Esophagus muscularis mucosa (tissue), 4 donors: Measurements from ENCODE around the gene CSH2. TPM values are rescaled to one million over a fixed set of nuclear protein-coding genes. Genes with fewer than 3 reads are reported as not detected.

ENCODE experiments used
- DNase-seq: peaks from one replicate; pipeline ENCODE4 v3.0.0-alpha.2; 2017; ENCODE audit errors: extremely low spot score
- H3K27ac ChIP-seq, 4 donors: fragments of 200-600 bp; sonication (generic); replicated peaks in 1 of 4; 1 replicate in 3 of 4; 2 replicates in 1 of 4; pipeline ENCODE4 v1.5.1; 2016 to 2019; ENCODE audit warnings: mild to moderate bottlenecking in 1 of 4
- H3K27me3 ChIP-seq, 4 donors: fragments of 200-600 bp; sonication (generic); one replicate each; pipeline versions ENCODE4 v1.5.1 to v1.6.0; 2016 to 2019
- H3K36me3 ChIP-seq, 4 donors: fragments of 200-600 bp; sonication (generic); one replicate each; pipeline ENCODE4 v1.5.1; 2016 to 2019
- H3K4me1 ChIP-seq, 4 donors: fragments of 200-600 bp; sonication (generic); one replicate each; pipeline ENCODE4 v1.5.1; 2016 to 2019
- H3K4me3 ChIP-seq, 4 donors: fragments of 200-600 bp; sonication (generic); 1 replicate in 2 of 4; 2 replicates in 2 of 4; pipeline ENCODE4 v1.5.1; 2016 to 2019; ENCODE audit warnings: mild to moderate bottlenecking in 4 of 4, moderate library complexity in 1 of 4
- H3K9me3 ChIP-seq, 4 donors: fragments of 200-600 bp; sonication (generic); 1 replicate in 3 of 4; 2 replicates in 1 of 4; pipeline ENCODE4 v1.5.1; 2016 to 2019
- EP300 ChIP-seq: sonication (generic); formaldehyde crosslinking; IDR thresholded peaks from one replicate; pipeline ENCODE4 v1.6.1; 2017; ENCODE audit warnings: antibody characterized with exemption
- POLR2A ChIP-seq: fragments of 450-650 bp; IDR thresholded peaks from one replicate; pipeline ENCODE4 v1.6.1; 2017; ENCODE audit warnings: antibody characterized with exemption, moderate library complexity, mild to moderate bottlenecking, low read depth
- POLR2AphosphoS5 ChIP-seq, 2 donors: sonication (generic); formaldehyde crosslinking; IDR thresholded peaks; one replicate each; pipeline ENCODE4 v1.6.1; 2017; ENCODE audit warnings: antibody characterized with exemption in 2 of 2
- WGBS: methylation state at CpG from one replicate; pipeline ENCODE4 v1.1.5; 2018; 5-methylcytosine and 5-hydroxymethylcytosine counted together
- intact Hi-C: fragments of 100-400 bp; cut with DNase I; formaldehyde crosslinking; loops from one replicate; pipeline ENCODE4 v1.15.1; 2023
- total RNA-seq, 4 donors: library from RNA; depleted of rRNA; stranded (reverse); fragments of >200 nt; gene quantifications; one replicate each; pipeline versions ENCODE4 v1.1.0 to v1.2.1, GENCODE V29; 2016
- TF ChIP-seq, protein P1 (sequence below), 3 experiments: fragments of 200-600 bp in 2 of 3; fragments of 450-650 bp in 1 of 3; sonication (generic) in 2 of 3; IDR thresholded peaks; one replicate each; pipeline ENCODE4 v1.5.1; 2017 to 2019; ENCODE audit warnings: antibody characterized with exemption in 3 of 3, mild to moderate bottlenecking in 2 of 3, moderate library complexity in 1 of 3

The CSH2 gene
- total RNA-seq, 4 donors from 2014 or later, result not detected

DNA sequence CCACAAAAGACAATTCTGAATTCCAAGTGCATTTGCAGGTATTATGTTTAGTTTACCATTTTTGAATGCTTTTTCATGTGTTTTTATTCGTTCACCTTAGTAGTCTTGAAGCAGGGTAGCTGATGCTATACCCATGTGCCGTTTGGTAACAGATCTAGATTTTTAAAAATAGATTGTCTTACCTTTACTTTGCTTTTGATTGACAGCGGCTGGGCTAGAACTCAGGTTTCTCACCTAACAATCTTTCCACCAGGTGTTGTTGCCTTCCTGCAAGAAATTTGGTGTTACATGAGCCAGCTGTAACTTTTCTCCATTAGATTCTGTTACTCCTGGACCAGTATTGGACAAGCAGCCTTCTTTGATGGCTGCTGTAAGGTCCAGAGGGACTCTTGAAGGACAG lies 44.5 kb downstream of the CSH2 start:
- Histone ChIP-seq H3K9me3 (no peaks in the 10 kb centered on the region), H3K4me1 (peaks cover 23 to 55% (median 39%) of the 10 kb centered on the region in 4 donors), H3K27me3 (no peaks in the 10 kb centered on the region), H3K36me3 (peaks cover 60 to 72% (median 68%) of the 10 kb centered on the region in 4 donors), H3K4me3 (peak overlapping the region in 1 of 4 donors; percentile 82), H3K27ac (peak overlapping the region; percentile 5 to 94 (median 90))
- DNase-seq, result no peak
- TF ChIP-seq POLR2AphosphoS5 (IDR thresholded peaks at IDR 0.05) (no peak), EP300 (no peak), POLR2A (no peak)
- TF ChIP-seq, protein P1, sequence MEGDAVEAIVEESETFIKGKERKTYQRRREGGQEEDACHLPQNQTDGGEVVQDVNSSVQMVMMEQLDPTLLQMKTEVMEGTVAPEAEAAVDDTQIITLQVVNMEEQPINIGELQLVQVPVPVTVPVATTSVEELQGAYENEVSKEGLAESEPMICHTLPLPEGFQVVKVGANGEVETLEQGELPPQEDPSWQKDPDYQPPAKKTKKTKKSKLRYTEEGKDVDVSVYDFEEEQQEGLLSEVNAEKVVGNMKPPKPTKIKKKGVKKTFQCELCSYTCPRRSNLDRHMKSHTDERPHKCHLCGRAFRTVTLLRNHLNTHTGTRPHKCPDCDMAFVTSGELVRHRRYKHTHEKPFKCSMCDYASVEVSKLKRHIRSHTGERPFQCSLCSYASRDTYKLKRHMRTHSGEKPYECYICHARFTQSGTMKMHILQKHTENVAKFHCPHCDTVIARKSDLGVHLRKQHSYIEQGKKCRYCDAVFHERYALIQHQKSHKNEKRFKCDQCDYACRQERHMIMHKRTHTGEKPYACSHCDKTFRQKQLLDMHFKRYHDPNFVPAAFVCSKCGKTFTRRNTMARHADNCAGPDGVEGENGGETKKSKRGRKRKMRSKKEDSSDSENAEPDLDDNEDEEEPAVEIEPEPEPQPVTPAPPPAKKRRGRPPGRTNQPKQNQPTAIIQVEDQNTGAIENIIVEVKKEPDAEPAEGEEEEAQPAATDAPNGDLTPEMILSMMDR (IDR thresholded peaks at IDR 0.05), result no peak
- intact Hi-C loops, result loop anchor here (5.0 kb wide), 1 partner anchor 52 kb away; no protein-coding TSS in a partner anchor
- WGBS, result 93% methylated on average over 3 of the region's 3 CpGs

GRCh38 chr17:63827801-63828221 lies 45.7 kb downstream of the CSH2 start:
- TF ChIP-seq, protein P1 (IDR thresholded peaks at IDR 0.05), result no peak
- TF ChIP-seq EP300 (no peak), POLR2A (no peak), POLR2AphosphoS5 (IDR thresholded peaks at IDR 0.05) (no peak)
- H3K27me3 ChIP-seq, result no peaks in the 10 kb centered on the region
- WGBS, result under 1% methylated on average over 19 of the region's 19 CpGs
- H3K36me3 ChIP-seq, result peaks cover 58 to 72% (median 68%) of the 10 kb centered on the region in 4 donors
- DNase-seq, result no peak
- intact Hi-C loops, result loop anchor here (5.0 kb wide), 1 partner anchor 51 kb away; no protein-coding TSS in a partner anchor
- H3K9me3 ChIP-seq, result no peaks in the 10 kb centered on the region
- H3K4me1 ChIP-seq, result peaks cover 23 to 54% (median 39%) of the 10 kb centered on the region in 4 donors
- peak overlapping the region; percentile 88 to 94 (median 90) for H3K27ac ChIP-seq
- H3K4me3 ChIP-seq, result peak overlapping the region; percentile 82 to 92 (median 87)

GRCh38 chr17:63827002-63827800 lies 46.3 kb downstream of the CSH2 start, which contains the start of the genes FTSJ3 and PSMC5:
Gene FTSJ3, minus strand, starts transcription at chr17:63827663. Its CDS starts 761 bp downstream, at chr17:63826902.
Gene PSMC5, plus strand, starts transcription at chr17:63827431. Its CDS starts 60 bp downstream, at chr17:63827491.
- intact Hi-C loops, result loop anchor here (5.0 kb wide), 1 partner anchor 50 kb away; no protein-coding TSS in a partner anchor
- Histone ChIP-seq H3K4me1 (peaks cover 23 to 48% (median 39%) of the 10 kb centered on the region in 4 donors), H3K36me3 (peaks cover 57 to 72% (median 68%) of the 10 kb centered on the region in 4 donors), H3K27ac (peak within 1 kb of the TSS; percentile 88 to 94 (median 90)), H3K4me3 (peak within 1 kb of the TSS; percentile 82 to 92 (median 87)), H3K9me3 (no peaks in the 10 kb centered on the region), H3K27me3 (no peaks in the 10 kb centered on the region)
- WGBS, result 0% methylated on average over 34 of the region's 58 CpGs
- peak; percentile 99 for DNase-seq
- TF ChIP-seq POLR2A (peak; percentile 66), POLR2AphosphoS5 (IDR thresholded peaks at IDR 0.05) (peak; percentile 84 to 97), EP300 (no peak)
- TF ChIP-seq, protein P1 (IDR thresholded peaks at IDR 0.05), result peak; percentile 14 to 55 (median 36)

DNA sequence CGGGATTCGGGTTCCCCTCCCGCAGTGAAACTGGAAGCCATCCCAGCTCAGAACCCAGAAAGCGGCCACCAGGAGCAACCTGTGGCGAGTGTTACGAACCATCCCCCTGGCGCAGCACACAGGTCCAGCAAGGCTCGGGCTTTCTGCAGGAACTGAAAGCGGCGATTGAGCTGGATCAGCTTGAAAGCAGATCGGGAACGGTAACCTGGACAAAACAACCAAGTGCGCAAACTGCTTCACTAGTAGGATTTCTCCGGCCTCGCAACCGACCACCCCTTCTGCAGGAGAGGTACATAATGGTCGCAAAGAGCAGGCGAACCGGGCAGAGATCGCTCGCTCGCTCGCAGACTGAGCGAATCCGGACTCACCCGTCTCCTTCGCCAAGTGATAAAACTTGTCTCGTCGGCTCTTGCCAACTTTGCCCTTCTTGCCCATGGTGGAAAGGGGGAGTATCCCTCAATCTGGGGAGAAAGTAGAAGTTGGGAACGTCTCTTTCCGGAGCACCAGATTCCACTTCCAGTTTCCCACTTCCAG lies 46.9 kb downstream of the CSH2 start:
- intact Hi-C loops, result loop anchor here (5.0 kb wide), 1 partner anchor 49 kb away; no protein-coding TSS in a partner anchor
- Histone ChIP-seq H3K27me3 (no peaks in the 10 kb centered on the region), H3K36me3 (peaks cover 55 to 72% (median 68%) of the 10 kb centered on the region in 4 donors), H3K4me1 (peaks cover 23 to 47% (median 39%) of the 10 kb centered on the region in 4 donors), H3K9me3 (no peaks in the 10 kb centered on the region), H3K4me3 (peak overlapping the region; percentile 82 to 92 (median 87)), H3K27ac (peak overlapping the region; percentile 88 to 94 (median 90))
- WGBS, result 0% methylated on average over 14 of the region's 31 CpGs
- TF ChIP-seq EP300, result no peak
- no peak for TF ChIP-seq POLR2AphosphoS5 (IDR thresholded peaks at IDR 0.05)
- no peak for TF ChIP-seq POLR2A
- TF ChIP-seq, protein P1 (IDR thresholded peaks at IDR 0.05), result no peak
- DNase-seq, result no peak
